Stimulated activated CD4-positive, alpha-beta T cell treated with anti-CD3 and anti-CD28 coated beads, Interleukin-15, amount 100 ng/mL, for 24 hours (primary cell): Measurements from ENCODE around the gene TMEM63B.
"Not testable (repeated sequence)": the region's sequence is repeated elsewhere in the genome, so short reads cannot be mapped to it uniquely, and the experiment has no call there.

Experiments used
- DNase-seq: peaks from one replicate; pipeline ENCODE4 v3.0.0-alpha.2; 2020

TMEM63B gene

GRCh38 chr6:44127186-44128019, at the start of gene TMEM63B, which contains the start of gene MRPL14:
TSS of gene TMEM63B (plus strand) at chr6:44127554. CDS start at chr6:44134585, 7,031 bp downstream.
TSS of gene MRPL14 (minus strand) at chr6:44127452. CDS start at chr6:44116611, 10,841 bp downstream.
- DNase-seq: peak; percentile 91

GRCh38 chr6:44078219-44078826, 49.0 kb upstream of the TMEM63B start:
- no peak for DNase-seq

DNA sequence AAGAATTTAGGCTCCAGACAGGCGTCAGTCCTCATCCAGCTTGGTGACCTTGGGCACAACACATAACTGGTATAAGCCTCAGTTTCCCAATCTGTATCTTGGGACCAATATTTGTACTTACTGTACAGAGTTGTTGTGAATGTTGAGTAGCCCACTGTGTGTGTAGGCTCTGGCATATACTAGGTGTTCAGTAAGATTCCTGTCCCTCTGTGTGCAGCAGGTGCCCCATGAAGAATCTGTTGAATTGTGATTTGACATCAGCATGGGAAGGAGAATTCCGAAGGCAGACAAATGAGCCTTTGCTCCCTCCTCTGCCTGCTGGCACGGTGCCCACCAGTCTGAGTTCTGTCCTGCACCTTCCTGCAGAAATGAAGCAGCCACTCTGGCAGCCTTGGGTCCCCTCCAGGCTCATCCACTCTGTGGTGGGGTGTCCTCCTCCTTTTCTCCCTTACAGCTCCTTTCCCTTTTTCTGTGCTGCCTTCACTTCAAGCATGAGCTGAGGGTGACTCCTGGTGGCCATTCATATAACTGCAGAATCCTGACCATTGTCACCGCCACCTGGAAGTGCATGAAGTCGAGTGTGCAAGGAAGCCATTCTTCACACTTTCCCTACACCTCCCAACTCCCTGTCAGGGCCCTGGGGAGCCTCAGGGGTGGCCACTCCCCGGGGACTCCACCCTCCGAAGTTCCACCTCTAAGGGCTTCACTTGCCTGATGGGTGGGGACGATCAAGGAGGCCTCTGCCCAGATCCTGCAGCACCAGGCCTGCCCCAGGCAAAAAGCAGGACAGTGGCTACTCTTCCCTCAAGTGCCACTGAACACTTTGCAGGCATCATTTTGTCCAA, 48.3 kb upstream of the TMEM63B start:
- DNase-seq: peak; percentile 76

DNA sequence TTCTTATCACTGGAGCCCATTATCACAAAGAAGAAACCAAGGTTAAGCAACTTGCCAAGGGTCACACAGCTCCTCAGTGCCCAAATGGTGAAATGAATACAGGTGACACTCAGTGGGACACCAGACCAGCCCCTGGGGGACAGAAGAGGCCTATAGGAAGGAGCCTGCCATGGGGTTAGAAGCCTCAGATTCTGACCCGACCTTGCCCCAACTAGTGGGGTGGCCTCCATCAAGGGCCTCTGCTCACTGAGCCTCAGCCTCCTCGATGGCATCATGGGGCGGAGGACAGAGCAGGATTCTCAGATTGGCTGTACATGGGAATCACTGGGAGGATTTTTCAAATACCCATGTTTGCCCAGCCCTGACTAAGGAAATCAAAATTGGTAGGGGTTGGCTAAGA, 47.7 kb upstream of the TMEM63B start:
- no peak for DNase-seq

GRCh38 chr6:44080561-44081521, 46.5 kb upstream of the TMEM63B start:
- no peak for DNase-seq

DNA sequence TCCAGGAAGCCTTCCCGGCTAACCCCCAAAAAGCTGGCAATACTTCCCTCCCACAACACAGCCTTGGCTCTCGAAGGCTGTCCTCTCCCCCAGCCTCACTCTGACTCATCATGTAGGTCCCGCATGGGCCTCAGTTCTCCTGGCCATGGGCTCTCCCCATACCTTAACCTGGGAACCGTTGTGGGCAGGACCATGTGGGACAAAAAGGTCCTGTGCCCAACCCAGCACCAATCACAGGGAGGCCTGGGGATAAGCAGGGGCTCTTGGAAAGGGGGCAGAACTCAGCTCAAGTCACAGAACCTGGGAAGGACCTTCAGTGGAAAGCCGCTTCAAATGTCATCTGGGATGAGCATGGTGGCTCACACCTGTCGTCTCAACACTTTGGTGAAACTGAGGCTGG, 45.6 kb upstream of the TMEM63B start:
- no peak for DNase-seq

DNA sequence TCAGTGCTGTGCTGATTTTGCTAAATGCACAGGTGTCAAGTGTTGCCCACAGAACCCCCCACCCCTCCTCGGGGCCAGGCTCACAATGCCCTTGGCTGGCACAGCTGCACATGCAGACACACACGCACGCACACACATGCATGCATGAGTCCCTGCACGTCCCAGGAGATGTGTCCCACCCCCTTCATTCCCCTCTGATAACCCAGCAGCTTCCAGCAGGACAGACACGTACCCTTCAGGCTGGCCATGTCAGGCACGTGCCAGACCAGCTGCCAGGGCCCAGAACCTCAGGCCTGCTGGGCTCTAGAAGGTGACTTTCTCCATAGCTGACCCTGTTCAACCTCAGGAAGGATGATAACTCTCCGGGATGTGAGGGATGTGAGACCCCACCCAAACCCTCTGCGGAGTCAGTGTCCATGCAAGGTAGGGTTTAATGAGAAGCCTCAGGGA, 44.5 kb upstream of the TMEM63B start:
- no peak for DNase-seq

DNA sequence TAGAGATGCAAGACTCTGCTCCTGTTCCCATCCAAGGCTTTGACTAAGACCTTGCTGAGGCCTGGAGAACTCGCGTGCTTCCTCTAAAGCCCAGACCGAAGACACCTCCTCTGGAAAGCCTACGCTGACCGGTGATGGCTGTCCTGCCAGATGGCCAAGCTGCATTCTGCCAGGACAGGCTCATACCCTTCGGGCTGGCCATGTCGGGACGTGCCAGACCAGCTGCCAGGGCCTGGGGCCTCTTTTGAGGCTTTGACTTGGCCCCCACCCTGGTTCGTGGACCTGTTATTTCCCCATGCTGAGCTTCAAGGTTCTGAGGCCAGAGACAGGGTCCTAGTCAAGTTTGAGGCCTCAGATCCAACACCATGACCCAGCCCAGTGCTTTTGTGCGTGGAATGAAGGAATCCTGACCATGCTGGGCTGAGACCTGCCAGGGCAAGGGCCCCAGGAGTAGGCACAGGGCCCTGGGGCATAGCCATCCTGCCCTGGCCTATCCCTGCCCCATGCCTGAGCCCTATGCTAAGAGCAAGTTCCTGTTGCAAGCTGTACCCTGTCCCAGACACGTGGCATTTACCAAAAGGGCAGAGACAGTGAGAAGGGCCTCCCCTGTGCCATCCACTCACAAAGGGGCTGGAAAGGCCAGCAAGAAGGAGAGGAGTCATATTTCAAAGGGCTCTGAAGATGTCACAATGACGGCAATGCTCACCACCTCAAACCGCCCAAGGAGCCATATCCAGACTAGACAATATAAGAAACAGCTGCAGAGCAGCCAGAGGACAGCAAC, 42.9 kb upstream of the TMEM63B start:
- DNase-seq: no peak

DNA sequence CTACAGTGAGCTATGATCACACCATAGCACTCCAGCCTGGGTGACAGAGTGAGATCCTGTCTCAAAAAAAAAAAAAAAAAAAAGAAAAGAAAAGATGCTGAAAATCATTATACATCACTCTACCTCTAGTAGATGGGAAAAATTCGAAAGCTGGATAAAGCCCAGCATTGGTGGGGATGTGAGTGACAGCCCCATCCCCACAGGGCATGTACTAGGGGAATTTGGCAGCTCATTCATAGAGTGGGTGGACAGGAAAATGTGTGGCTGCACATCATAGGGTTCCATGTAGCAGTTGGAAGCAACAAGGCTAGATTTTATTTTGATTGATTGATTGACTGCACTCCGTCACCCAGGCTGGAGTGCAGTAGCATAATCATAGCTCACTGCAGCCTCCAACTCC, 42.1 kb upstream of the TMEM63B start:
- no peak for DNase-seq

GRCh38 chr6:44086931-44087574, 40.3 kb upstream of the TMEM63B start:
- no peak for DNase-seq

DNA sequence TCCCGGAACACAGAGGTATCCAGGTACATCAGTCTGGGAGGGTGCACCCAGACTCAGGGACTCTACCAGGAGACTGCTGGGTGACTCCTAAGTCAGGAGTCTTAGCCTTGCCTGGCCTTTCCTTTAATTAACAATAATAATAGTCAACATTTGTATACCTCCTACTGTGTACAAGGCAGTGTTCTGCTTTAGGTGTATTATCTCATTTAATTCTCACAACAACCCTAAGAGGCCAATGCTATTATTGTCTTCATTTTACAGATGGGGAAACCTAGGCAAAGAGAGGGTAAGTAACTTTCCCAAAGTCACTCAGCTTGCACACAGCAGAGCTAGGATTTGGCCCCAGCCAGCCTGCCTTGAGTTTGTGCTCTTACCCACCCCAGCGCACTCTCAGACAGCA, 39.7 kb upstream of the TMEM63B start:
- no peak for DNase-seq

GRCh38 chr6:44088827-44089590, 38.3 kb upstream of the TMEM63B start:
- no peak for DNase-seq

DNA sequence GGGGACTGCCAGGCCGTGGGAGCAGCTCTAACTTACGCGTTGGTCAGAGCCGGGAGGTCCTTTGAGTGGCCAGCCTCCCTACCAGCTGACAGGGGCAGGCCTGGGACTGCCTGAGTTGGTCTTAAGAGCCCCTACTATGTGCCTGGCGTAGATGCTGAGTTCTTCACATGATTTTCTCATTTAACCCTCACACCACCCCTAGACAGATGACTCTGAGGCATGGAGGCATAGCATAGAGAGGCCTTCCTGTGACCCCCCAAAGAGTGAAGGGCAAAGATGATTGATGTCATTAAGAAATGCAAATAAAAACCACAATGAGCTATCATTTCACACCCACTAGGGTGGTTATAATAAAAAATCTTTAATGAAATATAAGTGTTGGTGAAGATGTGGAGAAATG, 36.9 kb upstream of the TMEM63B start:
- no peak for DNase-seq

GRCh38 chr6:44091356-44091755, 36.0 kb upstream of the TMEM63B start:
- DNase-seq: not testable (repeated sequence)

DNA sequence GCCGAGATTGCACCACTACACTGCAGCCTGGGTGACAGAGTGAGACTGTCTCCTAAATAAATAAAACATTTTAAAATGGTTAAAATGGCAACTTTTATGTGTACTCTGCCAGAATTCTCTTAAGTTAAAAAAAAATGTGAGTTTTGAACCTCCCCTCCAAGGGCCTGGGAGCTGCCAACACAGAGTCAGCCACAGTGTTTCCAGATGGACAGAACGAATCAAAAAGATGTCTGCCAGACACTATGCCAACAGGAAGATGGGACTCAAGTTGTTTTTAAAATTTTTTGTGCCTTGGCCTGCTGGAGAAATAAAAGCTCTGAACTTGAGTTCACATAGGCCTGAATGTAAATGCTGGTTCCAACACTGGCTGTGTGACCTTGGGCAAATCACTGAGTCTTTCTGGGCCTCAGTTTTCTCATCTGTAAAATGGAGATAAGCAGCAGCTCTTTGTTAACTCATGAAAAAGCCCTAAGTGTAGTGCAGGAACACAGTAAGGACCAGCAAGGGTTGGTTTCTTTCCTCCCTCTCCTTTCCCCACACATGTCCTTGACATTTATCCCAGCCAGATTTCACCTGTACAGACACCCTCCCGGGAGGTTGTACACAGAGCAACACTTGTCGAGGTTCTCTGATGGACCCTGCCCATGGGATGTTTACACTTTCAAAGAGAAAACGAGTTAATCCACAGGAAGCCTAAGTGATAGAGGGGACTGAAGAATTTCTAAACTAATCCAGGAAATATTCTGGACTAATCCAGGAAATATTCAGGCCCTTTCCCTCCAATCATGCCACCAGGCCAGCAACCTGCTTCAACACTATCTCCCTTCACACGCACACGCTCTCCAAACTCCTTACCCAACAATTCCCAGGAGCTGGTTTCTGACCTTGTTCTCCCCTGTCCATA, 35.1 kb upstream of the TMEM63B start:
- no peak for DNase-seq

GRCh38 chr6:44093066-44093465, 34.3 kb upstream of the TMEM63B start:
- no peak for DNase-seq

DNA sequence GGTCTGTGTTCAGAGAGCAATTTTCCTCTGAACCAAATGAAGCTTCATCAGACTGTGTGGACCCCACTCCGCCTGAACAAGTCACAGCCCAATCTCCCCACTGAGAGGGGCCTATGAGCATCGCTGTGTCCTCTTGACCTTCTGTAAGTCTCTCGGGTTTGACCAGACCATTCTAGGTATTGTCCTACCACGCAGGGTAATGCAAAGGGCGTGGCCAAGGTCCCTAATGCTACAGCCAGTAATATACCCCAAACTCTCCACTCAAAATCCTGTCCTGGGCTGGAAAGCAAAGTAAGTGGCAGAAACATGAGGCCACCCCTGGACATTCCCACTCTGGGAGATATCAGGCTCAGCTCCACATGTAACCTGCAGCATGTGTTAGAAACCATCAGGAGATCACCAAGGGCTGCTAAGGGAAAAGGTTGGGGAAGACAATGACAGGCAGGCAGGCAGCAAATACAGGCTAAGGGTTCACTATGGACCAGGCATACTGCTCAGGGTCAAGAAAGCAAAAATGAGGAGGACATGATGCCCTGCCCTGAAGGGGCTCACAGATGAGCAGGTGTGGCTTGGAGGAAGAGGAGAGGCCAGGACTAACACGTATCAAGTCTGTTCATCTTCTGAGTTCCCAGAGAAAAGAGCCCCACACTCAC, 33.5 kb upstream of the TMEM63B start:
- DNase-seq: no peak
